ENCODE results near the gene DHRS4L2.
"Not testable (repeated sequence)": the region's sequence is repeated elsewhere in the genome, so short reads cannot be mapped to it uniquely, and the experiment has no call there.

GRCh38 chr14:23960899-23961298 lies 27.8 kb upstream of the DHRS4L2 start:
- TF ChIP-seq FOXA1, ZNF384, SUZ12, ARNT (IDR thresholded peaks at IDR 0.05): not testable (repeated sequence)
